KG1 (cell line): ENCODE measurements around the gene CPT1C.

ENCODE experiments used
- DNase-seq: peaks from one replicate; lab custom pipeline; 2025; lab: John Stamatoyannopoulos, UW

Gene CPT1C

DNA sequence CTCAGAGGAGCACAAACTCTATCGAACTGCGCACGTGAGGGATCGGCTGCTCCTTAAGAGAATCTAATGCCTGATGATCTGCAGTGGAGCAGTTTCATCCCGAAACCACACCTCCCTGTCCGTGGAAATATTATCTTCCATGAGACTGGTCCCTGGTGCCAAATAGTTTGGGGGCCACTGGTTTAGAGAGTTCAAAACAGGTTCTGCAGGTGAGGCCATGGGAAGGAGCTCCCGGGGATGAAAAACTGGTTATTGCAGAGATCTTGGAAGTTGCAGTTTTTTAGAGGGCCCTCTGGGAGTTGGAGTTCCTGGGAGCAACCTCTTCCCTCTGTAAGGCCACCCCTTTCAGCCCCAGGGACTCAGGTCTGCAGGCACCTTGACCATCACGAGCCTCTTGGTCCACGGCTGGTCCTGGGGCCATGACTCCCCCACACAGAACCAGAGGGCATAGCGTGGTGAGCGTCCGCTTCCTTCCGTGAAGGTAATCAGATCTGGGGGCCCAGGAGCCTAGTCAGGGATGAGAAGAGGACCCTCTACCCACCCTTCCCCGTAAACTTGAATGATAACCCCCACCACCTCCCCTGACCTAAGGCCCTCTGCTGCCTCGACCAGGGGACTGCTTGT lies 30.5 kb upstream of the CPT1C start:
- DNase-seq = no peak

DNA sequence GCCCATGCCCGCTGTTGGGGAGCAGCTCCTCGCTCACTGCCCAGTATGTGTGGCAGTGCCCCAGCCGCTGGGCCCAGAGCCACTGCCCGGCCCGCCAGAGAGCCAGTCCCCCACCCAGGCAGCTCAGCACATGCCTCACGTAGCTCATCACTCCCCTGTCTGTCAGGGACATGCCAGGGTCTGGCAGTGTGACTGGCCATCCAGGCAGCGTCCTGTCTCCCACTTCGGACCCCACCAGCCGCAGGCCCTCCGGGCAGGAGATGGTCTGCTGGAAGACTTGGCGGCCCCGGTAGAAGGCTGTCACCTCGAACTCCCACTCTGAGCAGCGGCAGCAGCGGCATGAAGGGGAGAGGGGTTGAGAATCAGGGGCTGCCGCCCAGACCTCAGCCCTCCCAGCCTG lies 28.9 kb upstream of the CPT1C start:
- no peak for DNase-seq

DNA sequence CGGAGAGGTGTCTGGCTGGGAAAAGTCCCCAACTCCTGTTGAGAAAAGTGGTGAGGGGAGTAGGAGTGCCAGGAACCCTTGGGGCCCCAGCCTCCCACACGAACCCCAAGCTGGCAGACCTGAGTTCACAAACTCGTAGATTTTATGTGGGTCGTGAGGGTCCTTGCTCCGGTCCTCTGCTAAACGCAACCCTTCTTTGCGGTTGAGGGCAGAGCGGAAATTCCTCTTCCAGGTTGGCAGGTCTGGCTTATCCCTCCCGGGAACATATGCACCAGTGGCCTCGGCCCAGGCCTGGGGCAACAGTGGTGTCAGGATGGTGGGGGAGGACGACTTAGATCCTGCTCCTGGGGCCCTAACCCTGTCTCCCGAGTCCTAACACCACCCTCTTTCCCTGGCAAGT lies 27.7 kb upstream of the CPT1C start:
- DNase-seq = no peak

DNA sequence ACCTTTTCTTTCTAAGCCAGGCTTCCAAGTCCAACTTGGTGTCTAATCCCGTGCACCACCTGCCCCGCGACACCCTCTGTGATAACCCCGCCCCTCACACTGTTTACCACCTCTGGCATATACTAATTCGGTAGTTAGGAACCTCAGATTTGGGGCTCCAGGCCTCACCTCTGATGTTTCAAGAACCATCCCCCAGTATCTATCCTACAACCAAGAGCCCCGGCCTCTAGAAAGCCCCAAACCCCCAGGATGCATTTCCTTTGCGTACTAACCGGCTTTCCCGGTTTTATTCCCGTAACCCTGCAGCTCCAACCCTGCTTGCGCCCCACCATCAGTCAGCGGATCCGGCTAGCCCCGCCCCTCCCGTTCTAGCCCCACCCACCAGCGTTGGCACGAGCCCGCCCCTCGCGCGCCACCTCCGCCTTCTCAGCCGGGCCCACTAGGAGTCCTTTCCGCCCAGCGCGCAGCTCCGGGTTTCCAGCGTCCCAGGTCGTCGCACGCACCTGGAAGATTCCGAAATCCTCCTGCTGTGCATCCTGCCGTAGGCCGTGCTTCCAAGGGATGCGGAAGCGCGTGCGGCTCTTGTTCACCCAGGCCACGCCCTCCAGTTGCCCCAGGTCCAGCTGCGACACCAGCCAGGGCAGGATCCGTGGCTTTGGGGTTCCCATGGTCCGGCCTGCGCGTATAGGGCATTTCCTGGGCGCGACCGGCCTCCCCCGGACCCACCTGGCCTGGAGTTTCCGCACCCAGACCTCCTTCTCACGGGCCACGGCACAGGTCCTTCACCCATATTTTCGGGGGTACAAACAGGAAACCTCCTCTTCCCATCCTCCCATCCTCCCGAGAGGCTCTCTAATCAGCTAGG lies 26.5 kb upstream of the CPT1C start:
- DNase-seq = peak; percentile 40

DNA sequence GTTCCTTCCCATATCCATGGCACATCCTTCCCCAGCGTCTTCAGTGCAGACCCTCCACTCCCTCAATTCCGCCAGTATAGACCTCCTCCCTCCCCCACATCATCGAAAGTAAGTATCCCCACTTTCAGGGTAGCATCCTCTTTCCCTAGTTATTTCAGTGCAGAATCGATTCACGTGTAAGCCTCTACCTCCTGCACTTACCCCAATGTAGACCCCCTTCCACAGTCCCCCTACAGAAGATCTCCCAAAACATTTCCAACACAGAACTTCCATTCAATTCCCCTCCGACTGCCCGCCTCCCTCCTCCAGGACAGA lies 25.9 kb upstream of the CPT1C start:
- DNase-seq = no peak

DNA sequence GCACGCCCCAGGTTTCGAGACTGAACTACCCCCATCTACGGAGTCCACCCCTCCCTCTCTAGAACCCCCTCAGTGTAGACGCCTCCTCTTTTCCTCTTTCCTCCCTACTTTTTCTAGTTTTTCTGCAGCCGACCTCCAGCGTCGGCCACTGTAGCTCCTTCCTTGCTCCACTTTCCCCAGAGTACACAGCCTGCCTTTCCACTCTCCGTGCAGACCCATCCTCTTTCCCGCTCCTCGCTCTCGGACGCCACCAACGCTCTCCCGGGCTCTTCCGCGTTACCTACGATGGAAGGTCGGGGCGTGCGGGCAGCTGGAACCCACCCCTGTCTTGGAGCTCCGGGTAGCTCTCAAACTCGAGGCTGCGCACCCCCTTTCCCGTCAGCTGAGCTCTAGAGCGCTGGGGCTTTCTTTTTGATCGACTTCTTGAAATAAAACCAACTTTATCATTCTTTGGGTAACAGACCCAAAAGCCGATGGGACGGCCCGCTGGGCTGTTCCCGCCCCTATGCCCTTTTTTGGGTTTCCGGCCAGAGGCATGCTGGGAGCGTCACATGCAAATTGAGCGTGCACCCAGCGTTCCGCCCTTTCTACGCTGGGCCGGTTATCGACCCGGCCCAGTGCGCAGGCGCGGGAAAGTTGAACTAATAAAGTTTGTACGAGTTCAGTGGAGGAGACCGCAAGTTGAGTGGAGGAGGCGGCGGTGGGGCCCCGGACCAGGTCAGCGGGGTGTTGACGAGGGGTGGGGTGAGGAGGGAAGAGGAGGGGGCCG lies 25.4 kb upstream of the CPT1C start, which contains the start of the genes BCL2L12 and IRF3:
Gene BCL2L12 (plus strand): TSS at position 583 of the 769 bp plus-strand sequence. CDS start 760 bp downstream, outside the sequence.
Gene IRF3 (minus strand): TSS at position 507 of the 769 bp plus-strand sequence. CDS start 1,019 bp downstream, outside the sequence.
- DNase-seq = peak; percentile 89

DNA sequence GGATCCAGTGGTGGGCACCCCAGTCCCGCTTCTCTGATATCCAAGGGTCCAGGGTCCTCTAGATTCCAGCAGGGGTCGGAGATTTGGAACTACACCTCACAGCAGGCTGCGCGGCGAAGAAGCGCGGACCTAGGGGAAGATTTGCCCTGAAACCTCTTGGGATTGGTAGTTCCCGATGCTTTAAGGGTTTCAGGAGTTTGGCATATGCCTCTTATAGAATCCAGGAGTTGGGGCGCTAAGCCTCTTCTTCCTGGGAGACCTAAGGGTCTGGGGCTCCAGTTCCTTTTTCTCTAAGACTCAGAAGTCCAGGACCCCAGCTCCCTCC lies 24.8 kb upstream of the CPT1C start:
- no peak for DNase-seq

DNA sequence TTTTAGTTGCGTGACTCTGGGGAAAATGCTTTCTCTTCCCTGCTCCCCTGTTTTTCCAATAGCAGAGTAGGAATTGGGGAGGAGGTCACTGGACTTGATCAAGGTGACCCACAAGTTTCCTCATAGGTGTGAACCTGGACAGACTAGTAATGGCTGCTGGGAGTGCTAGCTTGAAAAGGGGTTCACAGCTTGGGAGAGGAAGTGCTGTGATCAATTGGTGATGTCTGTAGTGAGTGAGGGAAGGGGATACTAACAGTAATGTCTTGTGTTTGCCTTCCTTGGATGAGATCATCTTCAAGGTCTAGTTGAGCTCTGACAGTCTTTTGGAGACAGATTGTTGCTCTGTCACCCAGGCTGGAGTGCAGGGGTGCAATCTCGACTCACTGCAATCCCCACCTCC lies 23.4 kb upstream of the CPT1C start:
- DNase-seq = no peak

DNA sequence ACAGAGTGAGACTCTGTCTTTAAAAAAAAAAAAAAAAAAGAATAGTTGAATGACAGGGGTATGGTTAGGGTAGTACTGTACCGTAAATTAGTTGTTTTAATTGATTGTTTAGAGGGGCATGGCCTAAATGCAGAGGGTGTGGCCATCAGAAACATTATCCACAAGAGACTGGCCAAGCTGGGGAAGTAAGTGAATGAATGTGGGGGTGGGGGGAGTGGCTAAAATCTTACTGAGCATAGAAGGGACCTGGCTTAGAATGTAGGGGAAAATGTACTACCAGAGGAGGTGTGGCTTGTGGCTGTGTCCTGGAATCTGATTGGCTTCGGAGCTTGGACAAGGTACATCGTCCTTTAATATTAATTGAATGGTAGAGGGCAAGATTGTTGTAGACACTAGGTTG lies 21.4 kb upstream of the CPT1C start:
- no peak for DNase-seq

DNA sequence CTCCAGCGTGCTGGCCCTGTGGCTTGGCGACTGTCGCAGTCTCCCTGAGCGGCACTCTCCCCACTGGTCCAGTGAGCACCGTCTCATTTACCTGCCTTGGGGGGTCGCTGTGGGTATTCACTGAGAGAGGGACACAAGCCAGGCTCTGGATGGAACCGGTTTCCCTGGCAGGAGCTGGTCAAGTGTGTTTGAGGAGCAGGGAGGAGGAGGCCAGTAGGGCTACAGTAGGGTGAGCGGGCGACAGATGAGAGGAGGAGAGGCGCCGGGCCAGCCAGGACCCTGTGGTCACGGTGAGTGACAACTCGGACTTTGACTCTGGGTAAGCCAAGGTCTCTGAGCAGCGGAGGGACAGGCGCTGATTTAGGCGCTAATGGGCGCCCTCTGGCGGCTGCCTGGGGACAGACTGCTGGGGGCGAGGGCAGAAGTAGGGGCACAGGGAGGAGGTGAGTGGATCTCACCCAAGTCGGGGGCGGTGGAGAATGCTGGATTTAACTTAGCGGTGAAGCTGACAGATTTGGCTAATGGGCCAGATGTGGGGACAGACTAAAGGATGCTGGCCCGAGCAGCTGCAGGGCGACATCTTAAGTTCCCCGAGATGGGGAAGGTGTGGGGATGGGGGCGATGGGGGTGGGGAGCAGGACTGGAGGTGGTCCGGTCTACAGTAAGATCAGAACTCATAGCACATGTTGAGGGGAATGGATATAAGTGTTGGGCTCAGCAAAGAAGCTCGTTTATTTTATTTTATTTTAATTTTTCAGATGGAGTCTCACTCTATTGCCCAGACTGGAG lies 18.6 kb upstream of the CPT1C start:
- DNase-seq = peak; percentile 49

DNA sequence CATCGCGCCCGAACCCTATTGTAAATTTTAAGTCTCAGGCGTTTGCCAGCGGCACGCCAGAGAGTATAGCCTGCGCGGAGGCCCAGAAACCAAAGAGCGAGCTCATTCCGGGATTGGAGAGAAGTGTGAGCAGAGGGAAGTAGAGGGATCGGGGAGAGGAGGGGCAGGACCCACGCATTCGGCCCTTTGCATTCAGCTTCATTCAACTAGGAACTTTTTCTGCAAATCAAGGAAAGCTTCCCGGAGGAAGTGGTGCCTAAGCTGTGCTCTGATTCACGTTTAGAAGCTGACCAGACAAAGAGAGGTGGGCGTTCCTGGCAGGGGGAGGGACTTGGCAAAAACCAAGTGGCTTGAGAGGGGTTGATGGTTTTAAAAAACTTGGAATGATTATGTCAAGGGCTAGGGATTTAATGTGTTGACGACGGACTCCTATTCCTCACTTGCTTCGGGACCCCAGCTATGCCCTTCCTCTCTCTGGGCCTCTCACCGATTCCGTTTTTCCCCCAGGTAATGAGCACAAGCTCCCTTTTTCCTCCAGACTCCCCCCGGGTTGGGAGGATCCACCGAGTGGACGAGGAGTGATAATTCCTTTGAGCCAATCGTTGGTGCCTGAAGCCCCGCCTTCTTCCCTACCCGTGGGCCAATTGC lies 14.7 kb upstream of the CPT1C start:
- DNase-seq = no peak

DNA sequence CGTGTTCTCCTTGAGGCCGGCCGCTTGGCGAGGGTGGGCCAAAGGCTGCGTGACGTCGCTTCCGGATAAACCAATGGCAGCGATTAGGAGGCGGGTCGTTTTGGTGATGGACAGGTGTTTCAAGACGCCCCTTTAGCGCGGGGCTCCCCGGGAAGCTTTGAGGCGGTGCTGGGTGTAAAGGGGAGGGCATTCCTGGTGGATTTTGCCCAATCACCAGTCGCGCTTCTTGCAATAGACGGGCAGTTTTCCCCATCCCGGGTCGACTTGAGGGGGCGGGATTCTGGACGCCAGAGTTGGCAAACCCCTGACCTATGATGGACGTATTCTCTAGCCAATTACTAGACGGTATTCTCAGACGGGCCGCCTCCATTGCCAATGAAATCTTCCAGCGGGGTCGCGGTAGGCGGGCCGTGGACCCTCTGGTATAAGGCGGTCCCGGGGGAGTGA lies 14.1 kb upstream of the CPT1C start:
- peak; percentile 100 for DNase-seq

DNA sequence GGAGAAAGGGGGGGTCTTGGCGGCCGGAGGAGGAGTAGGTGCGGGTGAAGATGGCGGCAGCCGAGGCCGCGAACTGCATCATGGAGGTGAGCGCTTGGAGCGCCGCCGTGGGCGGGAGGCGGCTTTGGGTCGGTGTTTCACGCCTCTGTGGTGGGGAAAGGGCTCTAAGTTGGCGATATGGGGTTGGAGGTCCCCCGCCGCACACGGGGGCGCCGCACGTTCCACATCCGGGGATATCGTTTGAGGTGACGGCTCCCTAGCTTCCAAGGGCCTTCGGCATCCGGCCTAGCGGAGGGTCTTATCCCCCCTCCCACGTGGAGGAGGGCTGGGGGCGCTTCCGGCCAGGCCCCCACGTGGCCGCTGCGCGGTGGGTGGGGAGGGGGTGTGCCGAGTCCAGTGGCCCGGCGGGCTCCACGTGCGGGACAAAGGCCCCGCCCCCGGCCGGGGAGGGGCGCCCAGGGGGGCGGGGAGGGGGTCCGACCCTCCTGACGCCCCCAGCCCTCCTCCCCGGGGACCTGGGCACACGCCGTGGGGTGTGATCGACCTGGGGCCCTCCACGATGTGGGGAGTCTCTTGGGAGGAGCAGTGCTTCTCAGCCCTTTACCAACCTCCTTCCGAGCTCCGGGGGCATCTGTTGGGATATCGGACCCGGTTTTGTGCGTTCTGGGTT lies 13.6 kb upstream of the CPT1C start, which contains the start of gene PRMT1:
Gene PRMT1 (plus strand): TSS at position 41 of the 670 bp plus-strand sequence. CDS start 10 bp downstream, at position 51.
- no peak for DNase-seq

DNA sequence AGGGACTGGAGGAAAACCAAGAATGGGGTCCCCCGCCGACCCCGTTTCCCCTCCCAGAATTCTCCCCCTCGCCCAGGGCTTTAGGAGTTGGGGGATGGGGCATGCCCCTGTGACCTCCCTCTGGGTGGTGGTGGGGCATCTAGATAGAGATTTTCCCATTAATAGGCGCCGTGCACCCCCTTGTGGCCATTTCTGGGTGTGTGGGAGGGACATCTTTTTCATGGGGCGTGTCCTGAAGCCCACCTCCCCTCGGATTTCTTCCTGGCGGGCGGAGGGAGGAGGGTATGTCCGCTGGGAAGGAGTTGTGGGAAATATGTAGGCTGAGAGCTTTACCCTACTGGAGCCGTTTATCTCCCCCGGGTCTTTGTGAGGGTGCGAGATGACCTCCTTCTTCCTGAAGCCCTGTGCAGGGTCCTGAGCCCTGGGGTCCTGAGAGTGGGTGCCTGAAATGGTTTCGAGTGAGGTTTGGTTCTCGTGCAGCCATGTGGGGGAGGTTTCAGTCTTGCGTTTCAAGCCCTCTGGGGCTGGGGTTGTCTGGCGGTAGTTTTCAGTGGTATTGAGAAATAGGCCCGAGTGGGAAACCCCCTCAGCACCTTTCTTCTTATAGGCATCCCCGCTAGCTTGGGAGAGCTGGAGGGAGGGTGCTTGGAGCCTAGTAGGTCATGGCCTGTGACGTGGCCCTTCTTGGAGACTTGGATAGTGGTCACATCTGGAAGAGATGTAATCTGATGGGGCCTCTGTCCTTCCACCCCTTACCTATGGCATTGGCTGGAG lies 12.8 kb upstream of the CPT1C start:
- peak; percentile 45 for DNase-seq

DNA sequence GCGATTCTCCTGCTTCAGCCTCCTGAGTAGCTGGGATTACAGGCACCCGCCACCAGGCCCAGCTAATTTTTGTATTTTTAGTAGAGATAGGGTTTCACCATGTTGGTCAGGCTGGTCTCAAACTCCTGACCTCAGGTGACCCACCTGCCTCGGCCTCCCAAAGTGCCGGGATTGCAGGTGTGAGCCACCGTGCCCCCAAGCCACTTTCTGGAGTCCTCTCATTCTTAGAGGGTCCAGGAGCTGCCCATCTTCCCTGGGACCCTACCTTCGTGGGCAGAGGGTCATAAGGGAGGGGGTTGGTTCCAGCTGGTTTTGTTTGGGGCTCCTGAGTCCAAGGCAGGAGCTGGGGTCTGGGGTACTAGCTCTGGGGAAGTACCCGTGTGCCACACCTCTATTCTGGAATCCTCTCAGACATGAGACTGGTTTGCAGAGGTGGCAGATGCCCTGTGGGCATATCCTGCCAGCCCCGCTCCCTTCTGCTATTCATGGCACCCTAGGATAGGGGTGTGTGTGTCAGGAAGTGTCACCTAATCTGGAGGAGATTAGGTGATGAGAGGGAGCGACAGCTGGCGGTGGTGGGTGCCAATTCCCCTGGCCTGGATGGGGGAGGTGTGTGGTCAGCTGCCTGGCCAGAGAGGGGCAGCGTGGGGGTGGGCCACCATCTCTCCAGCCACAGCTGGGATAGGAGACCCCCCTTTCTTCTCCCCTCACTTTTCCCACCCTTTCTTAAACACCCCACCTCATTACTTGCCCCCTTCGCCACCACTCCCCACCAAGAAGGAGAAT lies 11.7 kb upstream of the CPT1C start:
- DNase-seq = no peak

DNA sequence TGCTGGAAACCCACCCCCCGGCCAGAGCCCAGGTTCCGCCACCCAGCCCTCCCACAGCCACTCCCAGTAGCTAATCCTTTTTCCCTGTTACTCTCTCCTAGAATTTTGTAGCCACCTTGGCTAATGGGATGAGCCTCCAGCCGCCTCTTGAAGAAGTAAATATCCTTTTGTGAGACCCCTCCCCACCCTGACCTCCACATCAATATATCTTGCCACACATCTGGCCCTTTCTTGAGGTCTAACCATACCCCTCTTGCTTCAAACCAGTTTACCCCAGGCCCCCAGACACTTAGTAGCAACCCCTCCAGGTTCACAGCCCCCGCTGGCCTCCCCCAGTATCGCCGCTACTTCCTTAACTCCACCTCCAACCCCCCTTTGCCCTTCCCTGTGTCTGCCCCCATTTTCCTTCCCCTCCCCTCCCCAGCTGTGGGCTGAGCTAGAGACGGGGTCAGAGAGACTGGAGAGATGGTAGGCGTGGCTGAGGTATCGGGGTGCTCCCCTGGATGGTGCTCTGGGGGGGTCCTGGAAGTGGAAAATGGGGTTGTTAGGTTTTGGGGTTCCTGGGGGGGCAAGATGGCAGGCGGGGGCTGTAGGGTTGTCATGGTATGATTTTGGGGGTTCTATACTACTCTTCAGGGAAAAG lies 11.0 kb upstream of the CPT1C start:
- DNase-seq = no peak

DNA sequence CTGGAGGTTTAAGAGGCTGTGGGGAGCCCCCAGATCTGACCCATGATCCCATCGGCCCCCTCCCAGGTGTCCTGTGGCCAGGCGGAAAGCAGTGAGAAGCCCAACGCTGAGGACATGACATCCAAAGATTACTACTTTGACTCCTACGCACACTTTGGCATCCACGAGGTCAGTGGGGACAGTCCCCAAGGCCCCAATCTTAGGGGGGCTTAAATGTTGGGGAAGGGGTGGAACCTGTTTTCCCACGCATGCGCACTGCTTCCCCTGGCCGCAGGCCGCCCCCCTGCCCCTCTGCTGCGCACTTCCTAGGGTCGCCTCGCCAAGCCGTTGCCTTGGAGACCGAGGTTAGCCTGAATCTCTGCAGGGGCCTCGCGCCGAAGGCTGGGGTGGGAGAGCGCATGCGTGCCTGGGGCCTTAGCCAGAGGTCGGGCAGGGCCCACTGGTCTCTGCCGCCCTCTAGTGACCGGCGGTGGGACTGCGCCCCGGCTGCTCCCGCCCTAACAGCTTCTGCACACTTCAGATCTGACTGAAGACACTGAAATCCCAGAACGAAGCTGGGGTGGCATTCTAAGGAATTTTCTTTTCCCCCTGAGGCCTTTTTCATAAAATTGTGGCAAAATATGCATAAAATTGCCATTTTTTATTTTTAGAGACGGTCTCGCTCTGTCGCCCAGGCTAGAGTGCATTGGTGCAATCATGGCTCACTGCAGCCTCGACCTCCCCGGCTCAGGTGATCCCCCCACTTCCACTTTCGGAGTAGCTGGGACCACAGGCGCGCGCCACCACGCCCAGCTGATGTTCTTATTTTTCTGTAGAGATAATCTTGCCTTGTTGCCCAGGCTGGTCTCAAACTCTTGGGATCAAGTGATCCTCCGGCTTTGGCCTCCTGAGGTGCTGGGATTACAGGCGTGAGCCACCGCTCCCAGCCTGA lies 10.2 kb upstream of the CPT1C start:
- peak; percentile 90 for DNase-seq

DNA sequence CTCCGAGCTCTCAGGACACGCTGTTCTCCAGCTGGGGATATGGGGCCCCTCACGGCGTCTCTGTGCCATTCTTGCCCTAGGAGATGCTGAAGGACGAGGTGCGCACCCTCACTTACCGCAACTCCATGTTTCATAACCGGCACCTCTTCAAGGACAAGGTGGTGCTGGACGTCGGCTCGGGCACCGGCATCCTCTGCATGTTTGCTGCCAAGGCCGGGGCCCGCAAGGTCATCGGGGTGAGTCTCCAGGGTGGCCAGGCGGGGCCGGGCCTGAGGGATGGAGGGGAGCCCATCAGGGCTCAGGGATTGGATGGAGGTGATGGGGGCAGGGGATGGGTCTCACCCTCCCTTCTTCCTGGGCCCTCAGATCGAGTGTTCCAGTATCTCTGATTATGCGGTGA lies 9.1 kb upstream of the CPT1C start:
- DNase-seq = no peak
